Frontal cortex (tissue), 4 donors: Measurements from ENCODE around the gene THSD7A. TPM values are rescaled to one million over a fixed set of nuclear protein-coding genes. Genes with fewer than 3 reads are reported as not detected.

ENCODE experiments used
- DNase-seq, 2 donors: peaks; one replicate each; pipeline ENCODE4 v3.0.0; 2012; ENCODE audit warnings: low spot score in 2 of 2
- FAIRE-seq: peaks from 2 replicates; lab custom pipeline; 2012; peaks lifted over from hg19 to GRCh38; lab: Jason Lieb, UNC
- total RNA-seq: library from RNA; depleted of rRNA; stranded (reverse); fragments of >200 nt; gene quantifications from one replicate; pipeline ENCODE4 v1.2.3, GENCODE V29; 2014
- donor health status: control.
- donor health status: control.
- donor health status: control.

The THSD7A gene
- total RNA-seq, 1 donor from 2014 or later, result 34.6 TPM

DNA sequence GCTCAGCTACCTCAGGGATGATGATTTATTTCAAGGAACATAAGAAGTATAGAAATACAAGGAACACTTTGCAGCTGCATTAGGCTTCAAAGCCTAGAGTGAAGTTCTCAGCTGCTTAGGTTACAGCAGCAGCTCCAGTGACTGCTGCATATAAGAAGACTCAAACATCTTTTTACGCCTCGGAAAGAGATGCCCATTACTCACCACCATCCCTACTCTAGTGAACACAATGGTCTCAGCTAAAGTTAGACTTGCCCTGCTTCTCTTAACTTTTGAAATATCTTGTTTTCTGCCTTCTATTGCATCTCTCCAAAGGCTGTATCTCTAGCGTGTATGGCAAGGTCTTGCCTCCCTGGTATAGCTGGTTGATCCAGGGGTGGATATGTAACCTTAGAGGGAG is 502.4 kb downstream of the THSD7A start:
- FAIRE-seq, result no peak
- no peak for DNase-seq

DNA sequence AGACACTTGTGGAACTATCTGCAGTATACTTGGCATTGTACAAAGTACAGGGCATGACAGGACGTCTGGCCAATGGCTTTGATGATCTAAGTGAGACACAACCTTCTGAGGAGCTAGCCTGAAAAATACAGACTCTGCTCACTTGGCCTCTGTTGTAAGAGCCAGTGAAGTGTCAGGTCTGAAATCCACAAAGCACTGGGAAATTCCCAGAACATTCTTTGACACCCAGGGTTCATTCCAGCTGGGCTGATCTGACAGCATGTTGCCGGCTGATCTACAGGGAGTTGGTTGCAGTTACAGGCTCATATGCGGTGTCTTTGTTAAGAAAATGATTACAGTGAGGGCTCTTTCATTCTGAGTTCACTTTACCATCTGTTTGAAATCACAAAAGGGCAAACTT is 503.7 kb downstream of the THSD7A start:
- FAIRE-seq (no peak), DNase-seq (no peak)

DNA sequence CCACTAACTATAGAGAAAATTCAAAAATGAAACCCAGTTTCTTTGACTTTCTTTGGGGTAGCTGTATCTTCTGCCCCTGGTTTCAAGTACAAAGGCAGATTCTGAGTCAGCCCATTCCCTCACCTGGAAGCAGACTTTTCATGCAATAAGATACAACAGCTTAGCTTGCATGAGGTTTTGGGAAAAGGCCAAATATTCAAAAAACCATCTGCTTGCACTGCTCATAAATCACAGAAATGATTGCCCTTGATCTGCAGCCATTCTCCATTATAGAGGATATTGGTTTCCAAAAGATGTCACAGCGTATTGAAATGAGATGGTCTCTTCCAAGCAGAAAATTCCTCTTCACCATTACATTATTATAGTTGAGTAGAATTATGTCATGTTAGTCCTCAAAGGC is 504.4 kb downstream of the THSD7A start:
- DNase-seq, result no peak
- no peak for FAIRE-seq
